Stomach (tissue), 9 donors: ENCODE measurements around the gene TENM4. TPM values are rescaled to one million over a fixed set of nuclear protein-coding genes. Genes with fewer than 3 reads are reported as not detected.

Experiments used
- DNase-seq, 2 donors: peaks; one replicate each; pipeline versions ENCODE4 v3.0.0 to v3.0.0-alpha.2; 2013 to 2019
- H3K27ac ChIP-seq, 5 donors: fragments of 200-600 bp in 4 of 5; sonication (generic) in 4 of 5; one replicate each; pipeline ENCODE4 v1.5.1; 2013 to 2019; ENCODE audit warnings: mild to moderate bottlenecking in 1 of 5, moderate library complexity in 1 of 5
- H3K27me3 ChIP-seq, 3 donors: fragments of 200-600 bp; sonication (generic); one replicate each; pipeline ENCODE4 v1.5.1; 2017 to 2019; ENCODE audit warnings: mixed run types in 1 of 3
- H3K36me3 ChIP-seq, 4 donors: fragments of 200-600 bp; sonication (generic); 1 replicate in 3 of 4; 2 replicates in 1 of 4; pipeline ENCODE4 v1.5.1; 2016 to 2019
- H3K4me1 ChIP-seq, 4 donors: fragments of 200-600 bp; sonication (generic); one replicate each; pipeline ENCODE4 v1.5.1; 2016 to 2019
- H3K4me3 ChIP-seq, 4 donors: fragments of 200-600 bp; sonication (generic) in 3 of 4; one replicate each; pipeline ENCODE4 v1.5.1; 2016 to 2019; ENCODE audit warnings: mild to moderate bottlenecking in 1 of 4
- H3K9me3 ChIP-seq, 4 donors: fragments of 200-600 bp; sonication (generic); one replicate each; pipeline ENCODE4 v1.5.1; 2016 to 2019
- EP300 ChIP-seq: sonication (generic); formaldehyde crosslinking; IDR thresholded peaks from one replicate; pipeline ENCODE4 v1.6.1; 2017; ENCODE audit warnings: antibody characterized with exemption
- POLR2A ChIP-seq, 4 donors: fragments of 450-650 bp; IDR thresholded peaks; one replicate each; pipeline ENCODE4 v1.6.1; 2016; ENCODE audit warnings: antibody characterized with exemption in 4 of 4, control low read depth in 2 of 4, mild to moderate bottlenecking in 1 of 4, moderate library complexity in 1 of 4
- POLR2AphosphoS5 ChIP-seq, 3 donors: sonication (generic); formaldehyde crosslinking; IDR thresholded peaks; one replicate each; pipeline ENCODE4 v1.6.1; 2016; ENCODE audit warnings: antibody characterized with exemption in 3 of 3
- WGBS, 5 donors: extraction: QIAGEN DNeasy Blood & Tissue Kit in 3 of 5; methylation state at CpG; one replicate each; pipeline versions ENCODE4 v1.1.5 to v1.1.7; 2013 to 2018; 5-methylcytosine and 5-hydroxymethylcytosine counted together
- intact Hi-C: fragments of 100-400 bp; cut with DNase I; formaldehyde crosslinking; loops from one replicate; pipeline ENCODE4 v1.15.1; 2023; ENCODE audit warnings: low total_unique reads
- polyA plus RNA-seq, 3 donors: library from polyadenylated mRNA; stranded (reverse); fragments of 200-250 nt; gene quantifications; one replicate each; pipeline ENCODE4 v1.2.3, GENCODE V29; 2013
- total RNA-seq, 5 donors: library from RNA; depleted of rRNA; stranded (reverse); fragments of >200 nt; gene quantifications; one replicate each; pipeline versions ENCODE4 v1.1.0 to v1.2.3, GENCODE V29; 2014 to 2016
- TF ChIP-seq, protein P1 (sequence below), 7 experiments: fragments of 450-650 bp in 4 of 7; fragments of 200-600 bp in 3 of 7; sonication (generic) in 3 of 7; IDR thresholded peaks; one replicate each; pipeline ENCODE4 v1.5.1; 2016 to 2019; ENCODE audit warnings: antibody characterized with exemption in 7 of 7, control low read depth in 2 of 7, mild to moderate bottlenecking in 1 of 7
- donor health status: healthy with polysubstance abuse.
- donor health status: Bipolar disorder and iron deficiency.
- donor health status: healthy.

Gene TENM4
- total and polyA plus RNA-seq, 8 donors, result 0.06 to 13.2 (median 0.87) TPM; not detected in 1

DNA sequence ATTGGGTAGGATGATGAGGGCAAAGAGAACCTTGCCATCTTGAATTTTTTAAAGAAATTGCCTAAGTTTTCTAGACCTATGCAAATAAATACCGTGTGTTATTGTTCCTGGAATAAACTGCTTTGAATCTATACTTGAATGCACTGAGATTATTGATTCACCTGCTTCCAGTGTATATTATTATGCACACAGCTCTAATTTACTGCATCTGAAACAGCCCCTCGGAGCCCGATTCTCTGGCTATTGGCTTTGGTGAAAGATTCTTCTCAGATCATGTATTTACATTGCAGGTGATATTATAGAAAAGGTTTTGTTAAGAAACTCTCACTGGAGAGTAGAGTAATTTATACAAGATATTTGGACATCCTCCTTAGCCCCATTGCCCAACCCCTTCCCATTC lies 254.2 kb downstream of the TENM4 start:
- intact Hi-C loops, result no loop called here
- WGBS, 5 donors, result 90 to 98% (median 93%) methylated on average over 3 of the region's 3 CpGs

DNA sequence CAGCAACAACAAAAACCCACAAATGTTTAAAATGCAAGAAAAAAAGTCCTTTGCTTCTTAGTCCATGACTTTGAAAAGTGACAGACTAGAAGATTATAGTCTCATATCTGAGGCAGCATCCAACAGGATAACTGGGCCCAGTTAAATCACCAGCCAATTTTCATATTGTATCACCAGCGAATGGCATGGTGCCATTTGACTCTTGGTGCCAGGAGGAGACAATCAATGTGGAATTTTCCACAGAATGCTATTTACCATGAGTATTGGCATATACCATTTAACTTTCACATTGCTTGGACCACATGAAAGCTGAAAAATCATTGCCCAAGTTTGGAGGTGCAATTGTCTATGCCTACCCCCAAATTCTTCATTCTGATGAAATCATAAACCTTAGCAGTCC lies 255.5 kb downstream of the TENM4 start:
- H3K4me1 ChIP-seq, result peaks cover 0 to 4% (median 0%) of the 10 kb centered on the region in 4 donors
- DNase-seq, result peak in 1 of 2 donors; percentile 44
- WGBS, 5 donors, result 25 to 58% (median 38%) methylated on average over 1 of the region's 1 CpG

More for the DNA sequence above, 254.2 kb downstream of the TENM4 start:
- no peaks in the 10 kb centered on the region for H3K27me3 ChIP-seq
- H3K4me3 ChIP-seq, result no peak overlapping the region
- peaks cover 0 to 4% (median 0%) of the 10 kb centered on the region in 4 donors for H3K9me3 ChIP-seq
- H3K4me1 ChIP-seq, result peaks cover 0 to 4% (median 0%) of the 10 kb centered on the region in 4 donors
- no peak for DNase-seq
- no peaks in the 10 kb centered on the region for H3K36me3 ChIP-seq
- no peak overlapping the region for H3K27ac ChIP-seq
- no peak for TF ChIP-seq EP300
- TF ChIP-seq, protein P1, sequence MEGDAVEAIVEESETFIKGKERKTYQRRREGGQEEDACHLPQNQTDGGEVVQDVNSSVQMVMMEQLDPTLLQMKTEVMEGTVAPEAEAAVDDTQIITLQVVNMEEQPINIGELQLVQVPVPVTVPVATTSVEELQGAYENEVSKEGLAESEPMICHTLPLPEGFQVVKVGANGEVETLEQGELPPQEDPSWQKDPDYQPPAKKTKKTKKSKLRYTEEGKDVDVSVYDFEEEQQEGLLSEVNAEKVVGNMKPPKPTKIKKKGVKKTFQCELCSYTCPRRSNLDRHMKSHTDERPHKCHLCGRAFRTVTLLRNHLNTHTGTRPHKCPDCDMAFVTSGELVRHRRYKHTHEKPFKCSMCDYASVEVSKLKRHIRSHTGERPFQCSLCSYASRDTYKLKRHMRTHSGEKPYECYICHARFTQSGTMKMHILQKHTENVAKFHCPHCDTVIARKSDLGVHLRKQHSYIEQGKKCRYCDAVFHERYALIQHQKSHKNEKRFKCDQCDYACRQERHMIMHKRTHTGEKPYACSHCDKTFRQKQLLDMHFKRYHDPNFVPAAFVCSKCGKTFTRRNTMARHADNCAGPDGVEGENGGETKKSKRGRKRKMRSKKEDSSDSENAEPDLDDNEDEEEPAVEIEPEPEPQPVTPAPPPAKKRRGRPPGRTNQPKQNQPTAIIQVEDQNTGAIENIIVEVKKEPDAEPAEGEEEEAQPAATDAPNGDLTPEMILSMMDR (IDR thresholded peaks at IDR 0.05), result no peak
- TF ChIP-seq POLR2AphosphoS5 (IDR thresholded peaks at IDR 0.05), result no peak
- TF ChIP-seq POLR2A (IDR thresholded peaks at IDR 0.05), result no peak

DNA sequence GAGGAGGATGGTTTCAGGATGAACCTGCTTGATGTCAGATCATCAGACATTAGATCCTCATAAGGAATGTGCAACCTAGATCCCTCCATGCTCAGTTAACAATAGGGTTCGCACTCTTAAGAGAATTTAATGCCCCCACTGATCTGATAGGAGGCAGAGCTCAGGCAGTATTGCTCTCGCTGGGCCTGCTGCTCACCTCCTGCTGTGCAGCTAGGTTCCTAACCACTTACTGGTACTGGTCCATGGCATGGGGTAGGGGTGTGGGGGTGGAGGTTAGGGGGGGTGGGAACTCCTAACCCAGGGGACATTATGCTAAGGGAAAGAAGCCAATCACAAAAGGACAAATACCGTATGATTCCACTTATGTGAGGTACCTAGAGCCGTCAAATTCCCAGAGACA lies 256.5 kb downstream of the TENM4 start:
- Histone ChIP-seq H3K9me3 (peaks cover 0 to 4% (median 0%) of the 10 kb centered on the region in 4 donors), H3K36me3 (no peaks in the 10 kb centered on the region), H3K27ac (no peak overlapping the region), H3K4me1 (peaks cover 0 to 3% (median 0%) of the 10 kb centered on the region in 4 donors), H3K27me3 (no peaks in the 10 kb centered on the region), H3K4me3 (no peak overlapping the region)
- intact Hi-C loops, result no loop called here
- TF ChIP-seq POLR2AphosphoS5 (IDR thresholded peaks at IDR 0.05), result no peak
- TF ChIP-seq, protein P1 (IDR thresholded peaks at IDR 0.05), result no peak
- no peak for TF ChIP-seq EP300
- no peak for DNase-seq
- 88 to 91% (median 89%) methylated on average over 4 of the region's 4 CpGs for WGBS, 5 donors

More for the DNA sequence above, 255.5 kb downstream of the TENM4 start:
- no peaks in the 10 kb centered on the region for H3K36me3 ChIP-seq
- no peak overlapping the region for H3K4me3 ChIP-seq
- H3K27ac ChIP-seq, result no peak overlapping the region
- H3K9me3 ChIP-seq, result peaks cover 0 to 4% (median 0%) of the 10 kb centered on the region in 4 donors
- no peak for TF ChIP-seq POLR2AphosphoS5 (IDR thresholded peaks at IDR 0.05)
- no peak for TF ChIP-seq EP300
- TF ChIP-seq POLR2A (IDR thresholded peaks at IDR 0.05), result no peak
- TF ChIP-seq, protein P1 (IDR thresholded peaks at IDR 0.05), result no peak
- no peaks in the 10 kb centered on the region for H3K27me3 ChIP-seq
- intact Hi-C loops, result no loop called here

DNA sequence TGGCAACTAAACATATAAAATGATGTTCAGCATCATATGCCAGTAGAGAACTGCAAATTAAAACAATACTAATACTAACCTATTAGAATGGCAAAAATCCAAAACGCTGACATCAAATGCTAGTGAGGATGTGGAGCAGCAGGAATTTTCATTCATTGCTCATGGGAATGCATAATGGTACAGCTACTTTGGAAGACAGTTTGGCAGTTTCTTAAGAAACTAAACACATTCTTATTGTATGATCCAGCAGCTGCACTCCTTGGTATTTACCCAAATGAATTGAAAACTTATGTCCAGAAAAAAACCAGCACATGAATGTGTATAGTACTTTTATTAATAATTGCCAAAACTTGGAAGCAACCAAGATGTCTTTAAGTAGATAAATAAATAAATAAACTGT lies 258.0 kb downstream of the TENM4 start:
- Histone ChIP-seq H3K36me3 (no peaks in the 10 kb centered on the region), H3K27ac (no peak overlapping the region), H3K27me3 (no peaks in the 10 kb centered on the region), H3K9me3 (no peaks in the 10 kb centered on the region), H3K4me1 (no peaks in the 10 kb centered on the region), H3K4me3 (no peak overlapping the region)
- WGBS, 5 donors, result 74 to 90% (median 77%) methylated on average over 1 of the region's 1 CpG
- TF ChIP-seq EP300, result no peak
- no peak for TF ChIP-seq POLR2AphosphoS5 (IDR thresholded peaks at IDR 0.05)
- no peak for TF ChIP-seq POLR2A (IDR thresholded peaks at IDR 0.05)
- TF ChIP-seq, protein P1 (IDR thresholded peaks at IDR 0.05), result no peak
- DNase-seq, result no peak
- intact Hi-C loops, result no loop called here
